Suppressor macrophage (primary cell): Measurements from ENCODE around the gene FOXA3.
A peak's percentile ranks its signal among the peaks of the same experiment; 100 is the strongest.
"Not testable (repeated sequence)": the region's sequence is repeated elsewhere in the genome, so short reads cannot be mapped to it uniquely, and the experiment has no call there.

ENCODE experiments used
- DNase-seq, 4 experiments: peaks; one replicate each; pipeline ENCODE4 v3.0.0-alpha.2; 2020 to 2022

Gene FOXA3

GRCh38 chr19:45828523-45828922, 35.6 kb upstream of the FOXA3 start:
- no peak for DNase-seq

GRCh38 chr19:45828945-45829344, 35.2 kb upstream of the FOXA3 start:
- no peak for DNase-seq

DNA sequence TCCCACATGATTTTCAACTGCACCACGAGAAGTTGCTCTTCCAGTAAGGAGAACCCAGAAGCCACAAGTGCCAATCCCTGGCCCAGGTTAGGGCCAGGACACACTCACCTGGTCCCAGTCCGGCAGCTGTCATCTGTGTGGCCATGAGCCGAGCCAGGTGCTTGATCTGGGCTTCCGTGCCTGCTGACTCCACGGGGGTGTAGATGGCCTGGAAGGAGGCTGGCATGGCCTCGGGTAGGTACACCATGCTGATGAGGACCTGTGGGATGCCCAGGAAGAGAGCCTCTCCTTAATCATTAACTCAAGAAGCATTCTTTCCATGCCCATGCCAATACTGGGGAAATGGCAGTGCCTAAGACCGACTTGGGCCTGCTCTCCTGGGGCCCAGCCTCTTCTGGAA, 29.2 kb upstream of the FOXA3 start:
- DNase-seq: no peak

GRCh38 chr19:45842198-45842597, 21.9 kb upstream of the FOXA3 start:
- DNase-seq: no peak

- no peak for DNase-seq
Measured at GRCh38 chr19:45847663-45848062, 16.5 kb upstream of the FOXA3 start.

- no peak for DNase-seq
Measured at GRCh38 chr19:45848922-45849321, 15.2 kb upstream of the FOXA3 start.

DNA sequence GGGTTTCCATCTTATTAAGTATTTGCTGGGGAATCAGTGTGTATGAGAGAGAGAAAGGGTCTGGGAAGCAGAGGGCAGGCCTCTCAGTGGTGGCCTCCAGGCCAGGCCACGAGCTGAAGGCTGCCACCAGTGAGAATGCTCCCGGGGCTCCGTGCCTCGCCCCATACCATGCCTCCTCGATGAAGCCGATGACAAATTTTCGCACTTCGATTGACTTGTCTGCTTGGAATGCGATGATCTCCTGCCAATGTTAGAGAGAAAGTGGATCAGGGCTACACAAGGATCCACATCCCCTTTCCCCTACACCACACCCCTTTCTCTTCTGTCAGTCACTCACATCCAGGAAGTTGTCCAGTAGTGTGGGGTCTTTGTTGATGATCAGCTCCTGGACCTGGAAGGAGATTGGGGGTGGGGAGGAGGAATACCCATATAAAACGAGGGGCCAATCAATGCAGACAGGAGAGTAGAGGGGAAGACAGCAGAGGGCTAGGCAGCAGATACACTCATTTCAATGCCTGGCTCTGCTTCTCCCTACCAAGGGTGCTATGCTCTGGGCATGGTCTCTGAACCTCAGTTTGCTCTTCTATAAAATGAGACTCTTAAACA, 11.9 kb upstream of the FOXA3 start:
- no peak for DNase-seq

- DNase-seq: no peak
Measured at GRCh38 chr19:45852983-45853382, 11.1 kb upstream of the FOXA3 start.

DNA sequence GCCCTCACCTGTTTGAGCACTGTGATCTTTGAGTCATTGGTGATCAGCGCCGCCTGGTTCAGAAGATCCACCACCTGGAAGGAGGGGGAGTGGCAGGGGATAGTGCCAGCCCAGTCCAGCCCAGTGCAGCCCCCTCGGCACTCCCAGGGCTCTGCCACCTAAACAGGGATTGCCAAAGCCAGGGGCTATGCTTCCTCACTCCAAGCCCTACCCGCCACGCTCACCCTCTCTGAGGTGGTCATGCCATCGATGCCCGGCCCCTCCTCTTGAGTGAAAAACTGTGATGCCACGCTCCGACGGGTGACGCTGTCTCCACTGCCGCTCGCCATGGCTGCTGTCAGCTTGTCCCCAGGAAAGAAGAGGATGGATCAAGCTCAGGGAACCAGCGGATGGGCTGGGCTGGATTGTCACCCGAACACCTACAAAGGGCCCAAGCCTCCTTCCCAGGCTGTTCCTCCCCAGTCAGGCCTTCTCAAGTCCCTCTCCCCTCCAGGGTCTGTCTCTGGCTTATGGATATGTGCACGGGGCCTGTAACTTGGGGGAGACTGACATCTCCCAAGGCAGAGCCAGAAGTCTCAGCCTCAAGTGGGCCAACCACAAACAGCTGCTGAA, 9.9 kb upstream of the FOXA3 start:
- DNase-seq: no peak

DNA sequence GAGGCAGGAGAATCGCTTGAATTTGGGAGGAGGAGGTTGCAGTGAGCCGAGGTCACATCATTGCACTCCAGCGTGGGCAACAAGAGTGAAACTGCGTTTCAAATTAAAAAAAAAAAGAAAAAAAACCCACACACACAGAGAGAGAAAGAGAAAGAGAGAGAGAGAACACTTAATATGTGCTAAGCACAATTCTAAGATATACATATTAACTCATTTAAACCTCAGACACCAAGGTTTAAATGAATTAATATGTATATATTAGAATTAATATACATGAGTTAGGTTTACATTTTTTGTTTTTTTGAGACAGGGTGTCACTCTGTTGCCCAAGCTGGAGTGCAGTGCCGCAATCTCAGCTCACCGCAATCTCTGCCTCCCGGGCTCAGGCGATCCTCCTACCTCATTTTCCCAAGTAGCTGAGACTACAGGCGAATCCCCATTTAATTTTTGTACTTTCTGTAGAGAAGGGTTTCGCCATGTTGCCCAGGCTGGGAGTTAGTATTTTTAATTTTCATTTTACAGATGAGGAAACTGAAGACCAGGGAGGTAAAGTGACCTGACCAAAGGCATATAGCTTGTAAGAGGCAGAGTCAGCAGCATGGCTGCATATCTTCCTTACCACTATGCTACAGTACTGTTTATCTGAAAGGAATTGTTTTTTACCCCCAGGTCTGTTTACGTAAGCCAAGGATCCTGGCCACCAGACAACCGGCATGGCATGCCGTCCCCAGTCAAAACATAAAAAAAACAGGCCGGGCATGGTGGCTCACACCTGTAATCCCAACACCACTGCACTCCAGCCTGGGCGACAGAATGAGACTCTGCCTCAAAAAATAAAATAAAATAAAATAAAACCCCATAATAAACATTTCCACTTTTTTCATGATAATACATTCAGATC, 3.5 kb upstream of the FOXA3 start:
- no peak for DNase-seq

- no peak for DNase-seq
Measured at GRCh38 chr19:45862271-45862563, 1.9 kb upstream of the FOXA3 start.

GRCh38 chr19:45862564-45863334, 1.4 kb upstream of the FOXA3 start, which contains the start of gene SYMPK:
TSS of gene SYMPK (minus strand) at chr19:45863147. CDS start at chr19:45854495, 8,652 bp downstream.
- peak; percentile 98 to 99 (median 99) for DNase-seq

GRCh38 chr19:45863335-45863839, 739 bp upstream of the FOXA3 start:
- DNase-seq: no peak

DNA sequence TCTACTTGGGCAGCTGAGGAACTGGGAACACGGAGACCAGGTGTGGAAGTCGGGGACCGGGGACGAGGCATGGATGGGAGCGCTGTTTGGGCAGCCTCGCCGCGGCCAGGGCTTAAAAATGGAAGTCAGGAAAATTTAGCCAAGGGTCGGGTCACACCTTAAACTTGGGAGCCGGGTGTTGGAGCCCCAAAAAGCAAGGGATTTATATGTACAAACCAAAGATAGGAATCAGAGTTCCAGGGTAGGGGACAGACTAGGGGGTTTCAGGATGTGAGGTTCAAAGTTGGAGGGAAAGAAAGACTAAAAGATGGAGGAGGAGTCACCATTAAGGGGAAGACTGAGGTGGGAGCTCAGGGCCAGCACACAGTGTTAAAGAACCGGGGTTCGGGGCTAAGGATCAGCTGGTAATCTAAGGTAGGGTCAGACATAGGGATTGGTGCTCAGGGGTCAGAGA, 530 bp downstream of the FOXA3 start:
- no peak for DNase-seq

DNA sequence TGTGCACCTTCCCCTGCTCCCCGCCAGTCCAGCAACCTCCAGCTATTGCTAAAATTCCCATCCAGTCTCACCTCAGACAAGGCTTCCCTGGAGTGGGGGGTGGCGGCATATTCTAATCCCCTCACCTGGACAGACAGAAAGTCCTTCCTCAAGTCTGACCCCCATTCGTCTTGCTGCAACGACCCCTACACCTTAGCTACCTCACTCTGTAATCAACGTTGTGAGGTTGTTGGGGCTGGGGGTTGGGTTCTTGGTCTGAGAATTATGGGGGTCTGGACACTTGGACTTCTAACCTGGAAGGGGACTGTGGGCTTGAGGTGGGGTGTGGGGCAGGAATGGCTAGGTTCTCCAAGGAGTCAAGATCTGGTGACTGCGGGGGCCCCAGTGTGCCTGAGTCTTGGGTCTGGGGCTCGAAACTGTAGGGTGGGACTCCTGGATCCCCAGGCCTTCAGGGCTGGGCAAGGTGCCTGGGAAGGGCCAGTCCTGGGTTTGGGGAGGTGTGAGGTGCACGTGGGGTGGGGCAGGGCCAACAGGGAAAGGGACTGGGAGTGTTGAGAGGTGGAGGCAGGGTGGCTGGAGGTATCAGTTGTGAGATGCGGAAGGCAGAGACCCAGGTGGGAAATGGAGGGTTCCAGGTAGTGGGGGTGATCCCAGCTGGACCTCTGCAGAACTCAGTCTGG, 1.3 kb downstream of the FOXA3 start:
- DNase-seq: no peak

- DNase-seq: no peak
Measured at GRCh38 chr19:45866400-45867176, 2.5 kb downstream of the FOXA3 start.

GRCh38 chr19:45867241-45867640, 3.1 kb downstream of the FOXA3 start:
- DNase-seq: not testable (repeated sequence)

DNA sequence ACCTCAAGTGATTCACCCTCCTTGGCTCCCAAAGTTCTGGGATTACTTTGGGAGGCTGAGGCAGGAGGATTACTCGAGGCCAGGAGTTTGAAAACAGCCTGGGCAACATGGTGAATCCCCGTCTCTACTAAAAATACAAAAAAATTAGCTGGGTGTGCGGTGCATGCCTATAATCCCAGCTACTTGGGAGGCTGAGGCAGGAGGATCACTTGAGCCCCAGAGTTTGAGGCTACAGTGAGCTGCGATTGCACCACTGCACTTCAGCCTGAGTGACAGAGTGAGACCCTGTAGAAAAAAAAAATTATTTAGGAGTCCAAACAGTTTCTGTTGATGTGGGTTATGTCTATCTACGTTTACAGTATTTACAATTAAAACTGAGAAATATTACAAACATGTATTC, 6.7 kb downstream of the FOXA3 start:
- no peak for DNase-seq

- no peak for DNase-seq
Measured at GRCh38 chr19:45872095-45872919, 8.2 kb downstream of the FOXA3 start.

DNA sequence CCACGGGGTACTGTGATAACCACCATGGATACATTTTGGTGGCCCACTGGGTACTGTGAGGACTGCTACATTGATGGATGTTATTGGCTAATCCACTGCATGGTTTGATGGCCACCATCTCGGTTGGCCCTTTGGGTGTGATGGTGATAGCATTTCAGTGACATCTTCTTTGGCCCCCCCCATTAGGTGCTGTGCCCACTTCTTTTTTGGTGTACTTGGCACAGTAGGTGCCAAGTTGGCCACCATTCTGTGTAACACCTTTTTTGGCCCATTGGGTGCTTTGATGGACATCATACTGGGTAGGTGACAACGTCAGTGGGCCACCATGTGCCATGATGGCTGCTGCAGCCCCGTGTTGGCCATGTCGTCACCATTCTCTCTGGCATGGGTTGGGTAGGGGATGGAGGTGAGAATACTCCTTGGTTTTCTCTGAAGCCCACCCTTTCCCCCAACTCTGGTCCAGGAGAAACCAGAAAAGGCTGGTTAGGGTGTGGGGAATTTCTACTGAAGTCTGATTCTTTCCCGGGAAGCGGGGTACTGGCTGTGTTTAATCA, 9.2 kb downstream of the FOXA3 start:
- no peak for DNase-seq
